Caco-2 (cell line): ENCODE data around the gene NTF3. TPM values are rescaled to one million over a fixed set of nuclear protein-coding genes. Genes with fewer than 3 reads are reported as not detected.
A peak's percentile ranks its signal among the peaks of the same experiment; 100 is the strongest.

ENCODE experiments used
- BruUV-seq: library from RNA; stranded (reverse); fragments of 400-500 nt; replicated peaks from 2 replicates; lab custom pipeline; 2021; lab: Mats Ljungman, UMichigan
- CTCF ChIA-PET: fragments of 300-600 bp; sonication (Branson Sonifier 250); formaldehyde crosslinking; loops from one replicate; lab custom pipeline; 2022; ENCODE audit warnings: antibody characterized with exemption; lab: Charles Lee
- POLR2A ChIA-PET: fragments of 300-600 bp; sonication (Branson Sonifier 250); formaldehyde crosslinking; loops from one replicate; lab custom pipeline; 2022; ENCODE audit warnings: antibody characterized with exemption; lab: Charles Lee
- DNase-seq, 2 experiments: peaks; one replicate each; pipeline versions ENCODE4 v3.0.0 to v3.0.0-alpha.2; 2020 to 2022
- H3K27me3 ChIP-seq: replicated peaks from 2 replicates; pipeline ENCODE4 v1.6.0; 2011; ENCODE audit warnings: low read length; ENCODE audit not compliant: control insufficient read depth, insufficient read depth
- H3K36me3 ChIP-seq: 2 replicates; pipeline ENCODE4 v1.5.1; 2011; ENCODE audit warnings: low read length; ENCODE audit not compliant: control insufficient read depth, insufficient read depth
- H3K4me1 ChIP-seq: fragments of 250-450 bp; sonication (Bioruptor Pico); 2 replicates; pipeline ENCODE4 v1.5.1; 2020; ENCODE audit warnings: mild to moderate bottlenecking
- H3K4me3 ChIP-seq: 2 replicates; pipeline ENCODE4 v1.5.1; 2011; ENCODE audit warnings: low read depth, mild to moderate bottlenecking, control low read depth, low read length
- H3K9me3 ChIP-seq: fragments of 250-450 bp; sonication (Bioruptor Pico); 2 replicates; pipeline ENCODE4 v1.5.1; 2020; ENCODE audit warnings: mild to moderate bottlenecking, moderate library complexity
- H3K27ac Mint-ChIP-seq: one replicate; pipeline ENCODE4 v1.8.0; 2022; ENCODE audit warnings: mixed read lengths; ENCODE audit not compliant: unreplicated experiment
- H3K27me3 Mint-ChIP-seq: one replicate; pipeline ENCODE4 v1.8.0; 2022; ENCODE audit warnings: mixed read lengths; ENCODE audit not compliant: insufficient read depth, unreplicated experiment
- H3K36me3 Mint-ChIP-seq: one replicate; pipeline ENCODE4 v1.8.0; 2022; ENCODE audit warnings: mild to moderate bottlenecking, mixed read lengths; ENCODE audit not compliant: insufficient read depth, unreplicated experiment
- H3K4me1 Mint-ChIP-seq: one replicate; pipeline ENCODE4 v1.8.0; 2022; ENCODE audit warnings: low read depth, mixed read lengths; ENCODE audit not compliant: unreplicated experiment
- H3K4me3 Mint-ChIP-seq: one replicate; pipeline ENCODE4 v1.8.0; 2022; ENCODE audit warnings: mild to moderate bottlenecking, moderate library complexity, mixed read lengths; ENCODE audit not compliant: unreplicated experiment
- H3K9me3 Mint-ChIP-seq: one replicate; pipeline ENCODE4 v1.8.0; 2022; ENCODE audit warnings: mixed read lengths; ENCODE audit not compliant: unreplicated experiment
- CTCF ChIP-seq, 2 experiments: fragments of 200-600 bp in 1 of 2; IDR thresholded peaks; 1 replicate in 1 of 2; 2 replicates in 1 of 2; pipeline versions ENCODE4 v1.5.1 to v1.8.0; 2011 to 2022; ENCODE audit warnings: antibody characterized with exemption in 1 of 2, control low read depth in 1 of 2, inconsistent platforms in 1 of 2, low read depth in 1 of 2, low read length in 1 of 2, mild to moderate bottlenecking in 1 of 2, moderate library complexity in 1 of 2; ENCODE audit not compliant: insufficient read depth in 1 of 2, severe bottlenecking in 1 of 2, unreplicated experiment in 1 of 2
- intact Hi-C: fragments of 100-400 bp; cut with micrococcal nuclease; formaldehyde crosslinking; loops from one replicate; pipeline ENCODE4 v1.10.0; 2022; ENCODE audit not compliant: unreplicated experiment
- total RNA-seq: library from RNA; stranded (reverse); gene quantifications from 2 replicates; pipeline ENCODE4 v1.2.3, GENCODE V29; 2022

The NTF3 gene
- total RNA-seq, 1 experiment from 2014 or later = 5.3 TPM

DNA sequence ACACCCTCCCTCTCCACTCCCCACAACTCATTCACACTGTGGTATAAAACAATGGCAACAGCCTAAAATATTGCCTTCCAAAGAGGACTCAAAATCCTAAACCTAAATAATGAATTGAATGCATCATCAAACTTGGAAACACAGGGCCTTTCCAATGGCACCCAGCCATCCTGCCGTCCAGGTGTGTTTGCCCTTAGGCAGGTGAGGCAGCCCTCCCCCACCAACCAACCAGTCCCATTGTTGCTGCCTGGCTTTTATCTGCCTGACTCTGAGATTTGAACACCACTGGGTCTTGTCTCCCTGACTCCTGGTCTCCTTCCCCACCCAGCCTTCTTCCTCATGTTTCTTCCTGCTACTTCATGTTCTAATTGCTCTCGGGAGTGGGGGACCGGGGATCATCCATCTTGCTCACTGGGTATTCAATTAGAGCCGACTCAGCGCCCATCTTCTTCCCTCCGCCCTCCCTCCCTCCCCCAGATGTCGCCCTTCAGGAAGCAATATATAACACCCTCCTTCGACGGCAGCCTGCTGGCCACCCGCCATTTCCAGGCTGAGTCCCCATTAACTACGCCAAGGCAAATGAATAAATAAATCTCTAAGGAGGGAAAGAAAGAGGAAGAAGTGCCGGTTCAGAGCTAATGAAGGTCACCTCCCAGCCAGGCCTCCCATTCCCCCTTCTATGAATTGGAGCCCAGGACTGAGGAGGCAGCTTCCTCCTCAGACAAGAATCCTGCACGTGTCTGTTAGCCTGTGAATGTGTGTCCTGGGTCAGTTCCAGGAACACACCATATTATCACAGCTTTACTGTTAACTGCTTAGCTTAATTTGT lies 36.3 kb upstream of the NTF3 start:
- DNase-seq = no peak
- intact Hi-C loops = loop anchor here (10.0 kb wide), 1 partner anchor 51 kb away; no protein-coding TSS in a partner anchor
- H3K9me3 ChIP-seq = no peaks in the 10 kb centered on the region
- peak overlapping the region; percentile 14 for H3K27ac Mint-ChIP-seq
- H3K4me1 ChIP-seq = peaks cover 23% of the 10 kb centered on the region
- peaks cover 15% of the 10 kb centered on the region for H3K4me1 Mint-ChIP-seq
- H3K9me3 Mint-ChIP-seq = no peaks in the 10 kb centered on the region
- BruUV-seq = no TSS peak
- CTCF ChIA-PET = no interaction called here
- POLR2A ChIA-PET = no interaction called here
- no peaks in the 10 kb centered on the region for H3K36me3 Mint-ChIP-seq
- no peak overlapping the region for H3K4me3 ChIP-seq
- no peaks in the 10 kb centered on the region for H3K36me3 ChIP-seq
- no peaks in the 10 kb centered on the region for H3K27me3 Mint-ChIP-seq
- no peak for TF ChIP-seq CTCF (IDR thresholded peaks at IDR 0.05; ENCODE audit: insufficient read depth in 1 of 2, low read depth in 1 of 2, low read length in 1 of 2, severe bottlenecking in 1 of 2, unreplicated experiment in 1 of 2)
- no peaks in the 10 kb centered on the region for H3K27me3 ChIP-seq
- no peak overlapping the region for H3K4me3 Mint-ChIP-seq

DNA sequence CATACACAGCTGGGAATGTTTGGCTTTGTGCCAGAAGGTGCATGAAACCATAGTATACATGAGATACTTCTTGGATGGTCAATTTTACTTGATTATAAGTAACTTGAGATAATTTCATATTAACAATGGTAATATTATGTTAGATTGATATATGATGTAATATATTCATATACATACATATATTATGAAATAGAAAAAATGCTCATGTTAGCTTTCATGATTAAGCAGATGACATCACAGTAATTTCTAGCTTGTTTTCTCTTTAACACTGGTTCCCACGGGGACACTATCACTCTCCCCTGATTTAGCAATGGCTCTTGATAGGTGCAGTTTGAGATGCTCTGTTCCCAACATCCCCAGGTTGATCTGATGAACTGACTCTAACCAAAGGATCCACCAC lies 35.4 kb upstream of the NTF3 start:
- Mint-ChIP-seq H3K27me3 (no peaks in the 10 kb centered on the region), H3K9me3 (no peaks in the 10 kb centered on the region), H3K36me3 (no peaks in the 10 kb centered on the region), H3K4me1 (peaks cover 11% of the 10 kb centered on the region), H3K27ac (no peak overlapping the region), H3K4me3 (no peak overlapping the region)
- peaks cover 15% of the 10 kb centered on the region for H3K4me1 ChIP-seq
- TF ChIP-seq CTCF (IDR thresholded peaks at IDR 0.05; ENCODE audit: insufficient read depth in 1 of 2, low read depth in 1 of 2, low read length in 1 of 2, severe bottlenecking in 1 of 2, unreplicated experiment in 1 of 2) = no peak
- ChIA-PET POLR2A (no interaction called here), CTCF (no interaction called here)
- no peaks in the 10 kb centered on the region for H3K9me3 ChIP-seq
- no peaks in the 10 kb centered on the region for H3K36me3 ChIP-seq
- intact Hi-C loops = loop anchor here (10.0 kb wide), 1 partner anchor 52 kb away; no protein-coding TSS in a partner anchor
- DNase-seq = no peak
- no TSS peak for BruUV-seq
- H3K4me3 ChIP-seq = no peak overlapping the region
- H3K27me3 ChIP-seq = no peaks in the 10 kb centered on the region

GRCh38 chr12:5399266-5399665 lies 32.6 kb upstream of the NTF3 start:
- no TSS peak for BruUV-seq
- Mint-ChIP-seq H3K27me3 (no peaks in the 10 kb centered on the region), H3K27ac (no peak overlapping the region), H3K4me3 (no peak overlapping the region), H3K9me3 (no peaks in the 10 kb centered on the region), H3K36me3 (no peaks in the 10 kb centered on the region), H3K4me1 (no peaks in the 10 kb centered on the region)
- intact Hi-C loops = loop anchor here (10.0 kb wide), 1 partner anchor 54 kb away; no protein-coding TSS in a partner anchor
- Histone ChIP-seq H3K4me3 (no peak overlapping the region), H3K4me1 (no peaks in the 10 kb centered on the region), H3K36me3 (no peaks in the 10 kb centered on the region), H3K9me3 (no peaks in the 10 kb centered on the region), H3K27me3 (no peaks in the 10 kb centered on the region)
- no peak for DNase-seq
- POLR2A ChIA-PET = no interaction called here
- CTCF ChIA-PET = no interaction called here
- TF ChIP-seq CTCF (IDR thresholded peaks at IDR 0.05; ENCODE audit: insufficient read depth in 1 of 2, low read depth in 1 of 2, low read length in 1 of 2, severe bottlenecking in 1 of 2, unreplicated experiment in 1 of 2) = no peak
